ENCODE results near the gene ARMH4.

GRCh38 chr14:57999471-57999870, 152.5 kb downstream of the ARMH4 start:
- no peak for TF ChIP-seq POLR2A (IDR thresholded peaks at IDR 0.05; ENCODE audit: low read depth)
- TF ChIP-seq, protein P1, sequence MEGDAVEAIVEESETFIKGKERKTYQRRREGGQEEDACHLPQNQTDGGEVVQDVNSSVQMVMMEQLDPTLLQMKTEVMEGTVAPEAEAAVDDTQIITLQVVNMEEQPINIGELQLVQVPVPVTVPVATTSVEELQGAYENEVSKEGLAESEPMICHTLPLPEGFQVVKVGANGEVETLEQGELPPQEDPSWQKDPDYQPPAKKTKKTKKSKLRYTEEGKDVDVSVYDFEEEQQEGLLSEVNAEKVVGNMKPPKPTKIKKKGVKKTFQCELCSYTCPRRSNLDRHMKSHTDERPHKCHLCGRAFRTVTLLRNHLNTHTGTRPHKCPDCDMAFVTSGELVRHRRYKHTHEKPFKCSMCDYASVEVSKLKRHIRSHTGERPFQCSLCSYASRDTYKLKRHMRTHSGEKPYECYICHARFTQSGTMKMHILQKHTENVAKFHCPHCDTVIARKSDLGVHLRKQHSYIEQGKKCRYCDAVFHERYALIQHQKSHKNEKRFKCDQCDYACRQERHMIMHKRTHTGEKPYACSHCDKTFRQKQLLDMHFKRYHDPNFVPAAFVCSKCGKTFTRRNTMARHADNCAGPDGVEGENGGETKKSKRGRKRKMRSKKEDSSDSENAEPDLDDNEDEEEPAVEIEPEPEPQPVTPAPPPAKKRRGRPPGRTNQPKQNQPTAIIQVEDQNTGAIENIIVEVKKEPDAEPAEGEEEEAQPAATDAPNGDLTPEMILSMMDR (IDR thresholded peaks at IDR 0.05) = no peak
- TF ChIP-seq EP300 (IDR thresholded peaks at IDR 0.05) = no peak

Measured in esophagus muscularis mucosa (tissue), 4 donors.